Cardiac septum (tissue), 1 donor: ENCODE data around the gene CEP112. TPM values are rescaled to one million over a fixed set of nuclear protein-coding genes. Genes with fewer than 3 reads are reported as not detected.
"Not testable (repeated sequence)": the region's sequence is repeated elsewhere in the genome, so short reads cannot be mapped to it uniquely, and the experiment has no call there.

ENCODE experiments used
- DNase-seq: peaks from one replicate; pipeline ENCODE4 v3.0.0-alpha.2; 2020; ENCODE audit warnings: low spot score
- intact Hi-C: fragments of 100-400 bp; cut with DNase I; formaldehyde crosslinking; loops from one replicate; pipeline ENCODE4 v1.14.0; 2022
- total RNA-seq: library from RNA; stranded (reverse); fragmentation: NEBNext Ultra II Directional; extraction: Animal tissue kit (Norgen Biotek cat#: 25700); gene quantifications from one replicate; pipeline ENCODE4 v1.2.1, GENCODE V29; 2021
- donor health status: DM: no; HTN: no; CAD: no.

CEP112 gene
- total RNA-seq, 1 donor from 2014 or later = 19.6 TPM

GRCh38 chr17:66171172-66171571, 20.8 kb downstream of the CEP112 start:
- no peak for DNase-seq
- intact Hi-C loops = loop anchor here (10.0 kb wide), 1 partner anchor 616 kb away; no protein-coding TSS in a partner anchor

GRCh38 chr17:66169839-66170238, 22.1 kb downstream of the CEP112 start:
- intact Hi-C loops = loop anchor here (5.0 to 10.0 kb wide), 4 partner anchors 615 to 938 kb away; no protein-coding TSS in a partner anchor
- DNase-seq = no peak

GRCh38 chr17:66167189-66167815, 24.6 kb downstream of the CEP112 start:
- no peak for DNase-seq
- intact Hi-C loops = loop anchor here (5.0 to 10.0 kb wide), 3 partner anchors 713 to 935 kb away; no protein-coding TSS in a partner anchor

- intact Hi-C loops = loop anchor here (5.0 to 10.0 kb wide), 3 partner anchors 711 to 933 kb away; no protein-coding TSS in a partner anchor
- no peak for DNase-seq
These were observed 26.3 kb downstream of the CEP112 start for GRCh38 chr17:66165537-66166123.

- DNase-seq, intact Hi-C loops: not testable (repeated sequence)
These were observed 36.9 kb downstream of the CEP112 start for GRCh38 chr17:66155055-66155454.

DNA sequence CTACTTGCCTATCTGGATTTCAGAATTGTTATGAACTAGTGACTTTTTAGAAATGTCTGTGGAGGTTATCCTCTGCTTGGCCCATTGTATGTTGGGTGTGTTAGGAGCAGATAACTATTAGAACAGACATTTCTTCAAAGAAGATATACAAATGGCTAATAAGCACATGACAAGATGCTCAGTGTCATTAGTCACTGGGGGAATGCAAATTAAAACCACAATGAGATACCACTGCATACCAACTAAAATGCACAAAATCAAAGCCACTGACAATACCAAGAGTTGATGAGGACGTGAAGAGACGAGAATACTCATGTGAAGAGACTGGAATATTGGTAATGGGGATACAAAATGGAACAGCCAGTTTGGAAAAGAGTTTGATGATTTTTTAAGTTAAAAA, 39.2 kb downstream of the CEP112 start:
- intact Hi-C loops = no loop called here

GRCh38 chr17:66150708-66151107, 41.2 kb downstream of the CEP112 start:
- no peak for DNase-seq
- intact Hi-C loops = no loop called here

More for the DNA sequence above, 39.2 kb downstream of the CEP112 start:
- no peak for DNase-seq

DNA sequence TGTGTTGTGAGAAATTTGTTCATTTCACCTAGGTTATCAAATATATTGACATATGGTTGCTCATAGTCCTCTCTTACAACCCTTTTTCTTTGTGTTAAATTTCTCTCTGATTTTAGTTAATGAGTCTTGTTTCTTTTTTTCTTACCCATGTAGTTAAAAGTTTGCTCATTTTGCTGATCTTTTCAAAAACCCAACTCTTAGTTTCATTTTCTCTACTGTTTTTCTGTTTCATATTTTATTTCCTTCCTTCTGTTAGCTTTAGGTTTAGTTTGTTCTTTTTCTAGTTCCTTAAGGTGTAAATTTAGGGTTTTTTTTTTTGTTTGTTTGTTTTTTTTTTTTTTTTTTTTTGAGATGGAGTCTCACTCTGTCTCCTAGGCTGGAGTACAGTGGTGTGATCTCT, 42.4 kb downstream of the CEP112 start:
- intact Hi-C loops = no loop called here
- no peak for DNase-seq

GRCh38 chr17:66146394-66146793, 45.5 kb downstream of the CEP112 start:
- intact Hi-C loops = no loop called here
- no peak for DNase-seq

GRCh38 chr17:66143657-66144282, 48.2 kb downstream of the CEP112 start:
- intact Hi-C loops = no loop called here
- DNase-seq = no peak

DNA sequence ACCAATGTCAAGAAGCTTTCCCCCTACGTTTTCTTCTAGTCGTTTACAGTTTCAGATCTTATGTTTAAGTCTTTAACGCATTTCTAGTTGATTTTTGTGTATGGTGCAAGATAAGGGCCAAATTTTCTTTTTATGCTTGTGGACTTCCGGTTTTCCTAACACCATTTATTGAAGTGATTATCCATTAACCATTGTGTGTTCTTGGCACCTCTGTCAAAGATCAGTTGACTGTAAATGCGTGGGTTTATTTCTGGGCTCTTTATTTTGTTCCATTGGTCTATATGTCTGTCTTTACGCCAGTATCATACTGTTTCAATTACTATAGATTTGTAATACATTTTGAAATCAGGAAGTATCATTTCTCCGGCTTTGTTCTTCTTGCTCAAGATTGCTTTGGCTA, 49.5 kb downstream of the CEP112 start:
- DNase-seq = no peak
- intact Hi-C loops = no loop called here

- intact Hi-C loops = no loop called here
- no peak for DNase-seq
These were observed 53.8 kb downstream of the CEP112 start for GRCh38 chr17:66138120-66138519.

DNA sequence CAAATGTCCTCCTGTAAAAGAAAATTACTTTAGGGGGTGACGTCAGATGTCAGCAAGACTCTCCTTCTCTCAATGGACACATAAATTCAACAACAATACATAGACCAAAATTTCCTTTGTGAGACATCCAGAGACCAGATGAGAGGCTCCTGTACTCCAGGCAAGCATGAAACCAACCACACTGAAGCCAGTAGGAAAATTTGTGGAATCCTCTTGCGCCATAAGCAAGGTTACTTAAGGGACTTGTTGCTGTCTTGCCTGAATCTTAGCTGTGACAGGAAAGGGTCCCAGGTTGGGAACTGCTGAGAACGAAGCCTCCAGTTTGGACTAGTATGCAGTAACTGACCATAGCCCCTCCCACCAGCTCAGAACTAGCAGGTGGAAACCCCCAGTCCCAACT, 56.0 kb downstream of the CEP112 start:
- intact Hi-C loops = no loop called here
- DNase-seq = no peak

DNA sequence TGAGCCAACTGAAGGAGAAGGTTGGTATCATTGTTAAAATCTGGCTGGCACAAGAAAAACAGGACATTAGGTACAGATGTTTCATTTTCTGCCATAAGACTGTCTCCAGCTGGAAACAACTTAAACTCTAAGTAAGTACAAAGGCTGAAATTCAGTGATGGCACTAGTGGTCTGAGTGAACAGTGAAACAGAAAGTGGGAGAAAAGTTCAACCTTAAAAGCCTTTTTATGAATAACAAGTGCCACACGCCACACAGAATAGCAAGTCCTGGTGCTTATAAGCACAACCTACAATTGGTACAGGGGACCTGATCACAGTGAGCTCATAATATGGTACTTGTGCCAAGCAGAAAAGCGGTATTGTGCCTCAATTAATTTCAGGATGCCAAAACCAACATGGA, 56.7 kb downstream of the CEP112 start:
- intact Hi-C loops = no loop called here
- DNase-seq = no peak

DNA sequence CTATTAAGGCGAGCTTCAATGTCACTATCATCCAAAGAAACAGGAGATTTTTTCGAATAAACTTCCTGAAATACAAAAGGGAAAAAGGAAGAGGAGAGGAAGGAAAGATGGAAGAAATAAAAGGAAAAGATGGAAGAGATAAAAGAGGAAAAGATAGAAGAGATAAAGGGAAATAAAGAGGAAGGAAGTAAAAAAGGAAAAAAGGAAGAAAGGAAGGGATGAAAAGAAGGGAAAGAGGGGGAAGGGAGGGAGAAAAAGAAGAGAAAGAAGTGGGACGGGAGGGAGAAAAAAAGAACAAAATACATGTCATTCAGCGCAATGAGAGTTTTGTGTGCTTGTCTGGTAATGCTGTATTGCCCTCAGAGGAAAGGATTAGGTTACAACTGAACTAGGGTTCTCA, 62.2 kb downstream of the CEP112 start:
- intact Hi-C loops = no loop called here
- no peak for DNase-seq

- DNase-seq = no peak
- intact Hi-C loops = no loop called here
These were observed 65.7 kb downstream of the CEP112 start for GRCh38 chr17:66126231-66126630.

GRCh38 chr17:66123163-66123562, 68.8 kb downstream of the CEP112 start:
- no peak for DNase-seq
- intact Hi-C loops = no loop called here

DNA sequence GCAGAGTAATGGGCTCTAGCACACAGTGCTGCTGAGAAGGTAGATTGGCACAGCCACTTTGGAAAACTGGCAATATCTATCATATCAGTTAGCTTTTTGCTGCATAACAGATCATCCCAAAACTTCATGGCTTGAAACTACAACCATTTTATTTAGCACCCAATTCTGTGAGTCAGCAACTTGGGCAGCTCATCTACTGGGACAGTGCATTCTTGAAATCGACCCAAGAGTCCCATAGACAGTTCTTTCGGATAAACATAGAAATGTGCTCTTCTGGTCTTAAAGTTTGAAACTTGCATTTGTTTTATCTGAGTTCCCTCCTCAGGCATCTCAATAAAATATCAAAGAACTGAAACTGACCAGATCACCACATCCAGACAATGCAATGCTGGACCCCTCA, 76.7 kb downstream of the CEP112 start:
- intact Hi-C loops = no loop called here
- no peak for DNase-seq

- intact Hi-C loops = no loop called here
- DNase-seq = no peak
These were observed 77.3 kb downstream of the CEP112 start for GRCh38 chr17:66114609-66115008.

DNA sequence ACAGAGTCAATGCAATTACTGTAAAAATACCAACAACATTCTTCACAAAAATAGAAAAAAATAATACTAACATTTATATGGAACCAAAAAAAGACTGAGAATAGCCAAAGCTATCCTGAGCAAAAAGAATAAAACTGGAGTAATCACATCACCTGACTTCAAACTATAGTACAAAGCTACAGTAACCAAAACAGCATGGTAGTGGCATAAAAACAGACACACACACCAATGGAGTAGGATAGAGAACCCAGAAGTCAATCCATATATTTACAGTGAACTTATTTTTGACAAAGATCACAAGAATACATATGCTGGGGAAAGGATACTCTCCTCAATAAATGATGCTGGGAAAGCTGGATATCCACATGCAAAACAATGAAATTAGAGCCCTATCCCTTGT, 84.2 kb downstream of the CEP112 start:
- no peak for DNase-seq
- intact Hi-C loops = no loop called here

GRCh38 chr17:66098040-66098439, 93.9 kb downstream of the CEP112 start:
- no peak for DNase-seq
- intact Hi-C loops = no loop called here
